GM18526 (cell line): ENCODE data around the gene PALLD.

Source experiments
- POLR2A ChIP-seq: IDR thresholded peaks from 3 replicates; pipeline ENCODE4 v1.6.1; 2011; ENCODE audit not compliant: insufficient read length; ENCODE audit errors: extremely low read depth

Gene PALLD

GRCh38 chr4:168564023-168564422, 67.2 kb downstream of the PALLD start:
- no peak for TF ChIP-seq POLR2A

DNA sequence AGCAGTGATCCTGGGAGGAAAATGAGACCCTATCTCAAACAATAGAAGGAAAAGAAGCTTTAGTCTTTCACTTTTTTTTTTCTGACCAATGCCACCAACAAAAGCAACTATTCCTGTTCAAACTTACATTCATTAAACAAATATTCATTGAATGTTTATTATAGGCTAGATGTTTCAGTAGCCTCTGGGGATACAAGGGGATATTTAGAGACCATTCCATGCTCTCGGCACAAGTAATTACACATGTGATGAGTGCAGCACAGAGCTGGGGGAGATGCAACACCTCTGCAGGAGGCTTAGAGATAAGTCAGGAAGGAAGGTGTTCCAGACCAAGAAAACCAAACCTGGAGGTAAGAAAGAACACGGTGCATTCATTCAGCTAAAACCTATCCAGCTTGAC, 68.3 kb downstream of the PALLD start:
- TF ChIP-seq POLR2A = no peak

- TF ChIP-seq POLR2A = no peak
Measured at GRCh38 chr4:168566726-168567125, 69.9 kb downstream of the PALLD start.

DNA sequence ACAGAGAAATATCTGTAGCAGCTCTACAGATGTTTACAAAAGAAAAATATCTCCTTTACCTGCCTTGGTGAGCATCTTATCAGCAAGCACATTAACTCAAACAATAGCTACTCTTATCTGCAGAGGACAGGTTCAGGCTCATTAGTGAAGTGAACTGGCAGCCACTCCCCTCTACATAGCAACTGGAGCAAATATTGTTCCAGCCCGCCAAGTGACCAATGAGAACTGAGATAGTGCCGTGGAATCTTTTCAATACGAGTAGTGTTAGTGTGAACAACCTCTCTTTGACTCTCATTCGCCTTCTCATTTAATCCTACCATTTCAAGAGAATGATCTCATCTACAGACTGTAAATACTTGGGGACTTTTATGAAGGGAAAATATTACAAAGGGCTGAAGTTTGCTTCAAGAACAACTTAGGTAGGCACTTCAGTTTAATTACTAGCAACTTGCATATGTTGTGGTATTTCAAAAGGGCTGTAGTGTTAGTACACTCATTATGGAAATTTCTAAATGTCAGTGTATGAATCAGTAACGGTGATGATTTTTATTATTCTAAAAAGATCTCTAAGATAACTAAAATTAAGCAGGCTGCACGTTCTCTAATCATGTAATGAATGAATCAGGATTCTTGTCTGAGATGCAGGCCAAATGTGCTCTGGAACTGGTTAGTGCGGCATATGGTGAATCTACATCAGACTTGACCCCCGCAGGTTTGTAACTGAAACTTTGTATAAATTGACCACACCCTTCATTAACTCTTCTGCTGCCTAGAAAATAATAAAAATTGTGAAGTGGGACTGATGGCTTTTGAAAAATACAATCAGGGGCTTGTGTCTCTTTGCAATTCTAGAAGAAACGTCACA, 72.4 kb downstream of the PALLD start:
- no peak for TF ChIP-seq POLR2A

DNA sequence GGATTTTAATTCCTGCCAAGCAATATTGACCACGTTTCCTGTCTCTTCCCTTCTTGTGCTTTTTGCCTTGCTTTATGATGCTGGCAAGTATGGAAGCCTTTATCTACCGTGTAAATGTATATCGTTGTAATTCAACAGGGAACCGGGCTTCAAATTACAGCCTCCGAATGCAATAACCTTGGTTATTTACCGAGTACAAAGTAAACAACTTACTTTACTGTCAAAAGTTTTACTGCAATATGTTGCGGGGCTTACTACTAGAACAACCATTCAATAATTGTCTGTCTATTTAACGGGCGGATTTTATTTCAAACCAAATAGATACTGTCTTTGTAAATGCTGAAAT, 73.1 kb downstream of the PALLD start:
- TF ChIP-seq POLR2A = no peak

DNA sequence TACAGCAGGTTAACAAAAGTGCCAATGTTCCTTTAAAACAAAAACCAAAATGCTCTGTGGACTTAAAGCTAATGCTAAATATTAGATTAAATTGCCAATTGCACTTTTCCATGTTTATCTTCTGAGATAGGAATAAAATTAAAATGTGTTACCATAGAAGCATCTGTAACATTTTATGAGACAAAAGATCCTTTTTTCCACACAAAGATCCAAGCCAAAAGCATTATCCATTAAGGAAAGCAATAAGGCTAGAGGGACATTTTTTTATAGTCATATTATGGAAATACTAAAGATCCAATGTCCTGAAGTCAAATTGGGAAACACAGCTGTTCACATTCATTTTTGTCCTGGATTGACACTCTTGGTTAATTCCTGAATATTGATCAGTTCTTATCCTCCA, 73.6 kb downstream of the PALLD start:
- TF ChIP-seq POLR2A = no peak

DNA sequence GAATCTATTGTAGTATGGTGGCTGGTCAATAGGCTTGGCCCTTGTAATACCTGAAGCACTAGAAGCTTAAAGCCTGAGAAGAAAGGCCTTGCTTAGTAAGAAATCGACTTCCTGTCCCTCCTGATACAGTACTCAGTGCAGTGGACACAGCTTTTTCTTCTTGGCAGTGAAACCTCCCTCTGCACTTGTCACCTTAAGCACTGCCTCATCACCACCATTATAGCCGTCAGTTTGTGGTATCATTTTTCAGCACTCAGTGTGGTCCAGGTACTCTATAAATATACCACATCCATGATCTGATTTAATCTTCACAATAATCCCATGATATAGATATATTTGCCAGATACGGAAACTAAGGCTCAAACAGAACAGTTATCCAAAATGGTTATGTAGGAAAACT, 75.2 kb downstream of the PALLD start:
- no peak for TF ChIP-seq POLR2A

GRCh38 chr4:168573870-168574269, 77.0 kb downstream of the PALLD start:
- TF ChIP-seq POLR2A = no peak

DNA sequence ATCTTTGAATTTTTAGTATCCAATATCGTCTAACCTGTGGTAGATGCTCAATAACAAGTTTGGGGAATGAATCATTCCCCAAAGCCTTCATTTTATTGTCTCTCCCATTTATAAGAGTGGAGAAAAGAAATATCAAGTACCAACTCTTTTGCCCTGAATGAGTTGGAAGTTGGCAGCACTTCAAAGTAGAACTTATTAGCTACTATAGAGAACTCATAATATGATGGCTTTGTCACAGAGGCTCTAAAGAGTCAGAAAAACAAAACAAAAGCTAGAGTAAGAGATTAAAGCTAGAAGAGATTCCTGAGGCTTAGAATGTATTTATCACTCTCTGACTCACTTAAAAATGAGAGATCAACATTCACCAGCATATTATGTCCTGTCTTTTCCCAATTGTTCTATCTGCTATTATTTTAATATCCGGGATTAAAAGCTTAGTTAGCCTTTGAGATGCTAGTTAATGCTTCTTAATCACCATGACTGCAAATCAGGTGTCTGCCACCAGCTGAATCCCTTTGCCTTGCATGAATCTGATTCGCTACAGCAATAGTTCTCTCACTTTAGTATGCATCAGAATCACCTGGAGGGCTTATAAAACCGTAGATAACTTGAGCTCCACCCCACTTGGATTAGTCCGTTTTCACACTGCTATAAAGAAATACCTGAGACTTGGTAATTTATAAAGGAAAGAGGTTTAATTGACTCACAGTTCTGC, 77.9 kb downstream of the PALLD start:
- no peak for TF ChIP-seq POLR2A

DNA sequence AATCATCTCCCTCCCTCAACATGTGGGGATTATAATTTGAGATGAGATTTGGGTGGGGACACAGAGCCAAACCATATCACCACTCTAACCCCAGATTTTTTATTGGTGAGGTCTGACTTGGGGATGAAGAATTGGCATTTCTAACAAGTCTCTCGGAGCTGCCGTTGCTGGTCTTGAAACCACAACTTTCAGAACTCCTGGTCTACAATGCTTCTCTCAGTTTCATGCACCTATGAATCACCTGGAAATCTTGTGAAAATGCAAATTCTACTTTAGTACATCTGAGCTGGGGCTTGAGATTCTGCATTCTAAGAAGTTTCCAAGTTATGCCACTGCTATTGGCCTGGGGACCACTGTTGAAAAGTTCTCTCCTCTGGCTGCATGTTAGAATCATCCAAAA, 78.6 kb downstream of the PALLD start:
- no peak for TF ChIP-seq POLR2A

- TF ChIP-seq POLR2A = no peak
Measured at GRCh38 chr4:168577624-168578023, 80.8 kb downstream of the PALLD start.

- TF ChIP-seq POLR2A = no peak
Measured at GRCh38 chr4:168580228-168580627, 83.4 kb downstream of the PALLD start.

DNA sequence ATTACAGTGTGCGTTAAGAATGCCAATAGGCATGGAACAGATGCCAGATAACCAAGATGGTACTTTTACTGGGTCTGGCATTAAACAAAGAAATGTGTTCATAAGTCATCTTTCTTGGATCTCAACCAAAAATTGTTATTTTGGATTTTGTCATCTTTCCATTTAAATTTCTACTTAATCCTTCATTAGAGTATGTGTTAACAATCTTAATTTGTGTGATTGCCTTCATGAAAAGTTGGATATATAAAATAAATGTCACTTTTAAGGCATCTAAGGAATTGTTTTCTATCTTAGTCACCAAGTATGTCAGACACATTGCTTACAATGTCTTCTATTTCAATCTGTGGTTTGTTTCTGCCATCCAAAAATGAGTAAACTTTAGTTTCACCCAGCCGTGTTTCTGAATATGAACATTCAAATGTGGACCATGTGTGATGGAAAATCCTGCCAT, 87.5 kb downstream of the PALLD start:
- TF ChIP-seq POLR2A = no peak

DNA sequence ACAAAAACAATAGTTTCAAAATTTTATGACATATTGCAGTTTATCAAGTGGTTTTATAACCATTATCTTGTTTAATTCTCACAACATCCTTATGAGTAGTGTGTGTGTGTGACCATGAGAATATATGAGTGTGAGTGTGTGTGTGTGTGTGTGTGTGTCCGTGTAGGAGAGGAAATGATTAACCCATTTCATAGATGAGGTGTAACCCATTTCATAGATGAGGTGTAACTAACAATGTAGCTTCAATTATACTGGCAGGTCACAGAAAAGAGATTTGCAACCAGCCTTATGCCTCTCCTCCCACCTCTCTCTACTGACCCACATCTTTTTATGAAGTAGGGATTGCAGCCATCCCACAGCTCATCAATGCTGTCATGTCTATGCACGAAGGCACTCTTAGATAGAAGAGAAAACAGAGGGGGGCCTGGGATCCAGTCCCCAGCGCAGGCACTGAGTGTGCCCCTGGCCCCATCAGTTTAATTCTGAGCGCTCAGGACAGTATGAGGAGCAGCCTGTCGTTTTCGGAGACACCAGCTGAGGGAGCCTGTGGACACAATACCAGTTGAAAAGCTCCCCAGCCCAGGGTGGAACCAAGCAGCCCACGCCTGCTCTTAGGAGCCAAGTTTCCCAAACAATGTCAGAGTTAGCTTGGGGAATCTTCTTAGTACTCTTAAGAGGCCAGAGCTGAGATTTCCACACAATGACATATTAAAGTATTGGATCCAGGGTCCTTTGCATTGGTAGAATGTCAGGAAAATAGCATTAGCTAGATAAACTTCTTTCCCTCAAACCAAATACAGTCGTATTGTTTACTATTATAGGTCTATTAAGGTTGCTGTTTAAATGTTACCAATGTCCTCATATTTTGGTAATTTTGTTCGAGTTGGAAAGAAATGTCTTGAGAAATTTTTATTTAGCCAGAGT, 88.6 kb downstream of the PALLD start:
- no peak for TF ChIP-seq POLR2A

GRCh38 chr4:168586926-168587325, 90.1 kb downstream of the PALLD start:
- no peak for TF ChIP-seq POLR2A
